22Rv1 (cell line): ENCODE data around the gene ZRANB2.

Experiments used
- CTCF ChIP-seq: fragments of 450-650 bp; IDR thresholded peaks from 2 replicates; pipeline ENCODE4 v1.5.1; 2017; ENCODE audit warnings: mild to moderate bottlenecking
- ZFX ChIP-seq: fragments of 450-650 bp; IDR thresholded peaks from 2 replicates; pipeline ENCODE4 v1.6.1; 2017; ENCODE audit warnings: antibody characterized with exemption, borderline replicate concordance

DNA sequence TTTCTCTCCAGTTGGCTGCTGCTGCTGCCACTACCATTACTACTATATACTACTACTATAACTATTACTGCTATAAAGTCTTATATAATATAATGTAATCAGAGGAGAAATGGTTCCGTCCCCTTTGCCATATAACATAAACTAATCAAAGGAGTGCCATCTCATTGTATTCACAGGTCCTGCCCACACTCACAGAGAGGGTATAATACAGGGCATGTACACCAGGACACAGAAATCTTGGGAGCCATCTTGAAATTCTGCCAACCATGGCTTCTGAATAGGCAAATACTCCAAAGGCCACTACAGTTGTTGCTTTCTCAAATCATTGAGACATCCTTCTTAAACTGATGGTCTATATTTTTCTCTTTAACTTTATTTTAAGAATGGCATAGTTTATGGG lies 6.9 kb upstream of the ZRANB2 start:
- no peak for TF ChIP-seq CTCF
- TF ChIP-seq ZFX: no peak
